GM04503 (cell line): ENCODE results near the gene ASIC2.

Experiments
- DNase-seq: peaks from one replicate; pipeline ENCODE4 v3.0.0-alpha.2; 2012; ENCODE audit warnings: low read depth

The ASIC2 gene

GRCh38 chr17:33204156-33204555, 88.9 kb downstream of the ASIC2 start:
- DNase-seq: no peak

DNA sequence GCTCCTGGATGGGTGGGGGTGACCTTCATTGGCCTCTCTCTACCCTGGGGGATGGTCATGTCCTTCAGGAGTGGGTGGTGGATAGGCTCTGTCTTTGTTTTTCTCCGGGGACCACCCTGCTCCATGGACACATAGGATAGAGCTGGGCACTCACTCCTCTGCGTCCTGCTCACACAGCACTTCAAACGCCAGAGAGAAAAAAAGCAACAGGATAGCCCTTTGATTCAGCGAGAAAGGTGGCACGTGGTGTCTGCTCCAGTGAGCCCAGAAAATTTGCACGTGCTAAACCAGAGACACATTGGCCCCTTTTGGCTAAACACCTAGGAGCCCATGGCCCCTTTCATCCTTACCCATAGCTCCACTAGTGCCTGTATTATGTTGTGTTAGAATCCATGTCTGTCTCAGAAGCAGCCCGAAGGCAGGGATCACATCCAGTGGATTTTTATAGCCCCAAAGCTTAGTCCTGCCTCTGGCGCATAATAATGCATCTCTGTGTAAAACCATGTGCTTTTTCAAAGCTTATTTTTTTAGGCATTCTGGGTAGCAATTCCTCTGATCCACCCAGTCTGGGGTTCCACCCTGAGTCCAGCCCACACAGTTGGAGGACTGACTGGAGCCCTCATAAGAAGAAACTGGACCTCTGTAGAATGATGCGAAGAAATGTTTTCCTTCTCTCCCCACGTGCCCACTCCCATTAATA, 90.1 kb downstream of the ASIC2 start:
- DNase-seq: no peak

DNA sequence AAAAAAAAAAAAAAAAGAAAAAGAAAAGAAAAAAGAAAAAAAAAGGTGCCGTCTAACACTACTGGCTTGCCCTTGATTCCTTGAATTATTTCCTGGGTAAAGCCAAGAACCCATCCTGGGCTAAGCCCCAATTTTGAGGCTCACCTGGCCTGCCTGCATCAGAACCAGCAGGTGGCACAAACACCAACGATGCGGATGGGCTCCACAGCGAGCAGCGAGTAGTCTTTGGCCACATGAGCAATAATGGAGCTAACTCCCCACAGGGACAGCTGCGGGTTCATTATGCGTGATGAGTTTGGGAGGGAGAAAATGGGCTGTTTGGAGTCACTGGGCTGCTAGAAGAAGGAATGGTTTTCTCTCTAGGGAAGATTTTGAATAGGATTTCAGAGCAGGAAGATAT, 91.1 kb downstream of the ASIC2 start:
- DNase-seq: no peak

DNA sequence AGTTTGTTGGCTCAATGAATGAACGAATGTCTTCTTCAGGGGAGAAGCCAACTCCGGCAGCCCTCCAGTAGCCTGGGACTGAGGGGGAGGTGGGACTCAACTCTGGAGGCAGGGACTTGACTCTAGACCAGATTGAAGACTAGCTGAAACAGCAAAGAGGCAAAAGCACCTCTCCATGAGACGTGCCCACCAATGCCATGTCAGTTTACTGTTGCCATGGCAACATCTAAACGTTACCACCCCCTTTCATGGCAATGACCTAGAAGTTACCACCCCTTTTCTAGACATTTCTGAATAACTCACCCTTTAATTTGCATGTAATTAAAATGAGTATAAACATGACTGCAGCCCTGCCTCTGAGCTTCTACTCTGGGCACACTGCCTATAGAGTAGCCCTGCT, 91.8 kb downstream of the ASIC2 start:
- no peak for DNase-seq

DNA sequence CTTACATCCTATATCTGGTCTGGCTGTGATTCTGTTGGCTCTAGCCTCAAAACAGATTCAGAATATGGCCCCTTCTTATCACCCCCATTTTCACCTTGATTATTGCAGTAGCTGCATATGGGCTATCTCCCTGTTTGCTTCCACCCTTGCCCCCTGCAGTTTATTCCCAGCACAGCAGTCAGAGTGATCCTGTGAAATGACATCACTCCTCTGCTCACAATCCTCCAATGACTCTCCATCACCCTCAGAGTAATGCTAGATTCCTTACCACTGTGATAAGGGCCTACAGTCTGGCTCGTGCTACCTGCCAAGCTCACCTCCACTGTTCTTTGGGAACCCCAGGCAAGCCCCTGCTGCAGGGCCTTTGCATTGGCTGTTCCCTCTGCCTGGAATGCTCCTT, 92.5 kb downstream of the ASIC2 start:
- no peak for DNase-seq

- no peak for DNase-seq
Observed at GRCh38 chr17:33199571-33200510, 93.3 kb downstream of the ASIC2 start.

DNA sequence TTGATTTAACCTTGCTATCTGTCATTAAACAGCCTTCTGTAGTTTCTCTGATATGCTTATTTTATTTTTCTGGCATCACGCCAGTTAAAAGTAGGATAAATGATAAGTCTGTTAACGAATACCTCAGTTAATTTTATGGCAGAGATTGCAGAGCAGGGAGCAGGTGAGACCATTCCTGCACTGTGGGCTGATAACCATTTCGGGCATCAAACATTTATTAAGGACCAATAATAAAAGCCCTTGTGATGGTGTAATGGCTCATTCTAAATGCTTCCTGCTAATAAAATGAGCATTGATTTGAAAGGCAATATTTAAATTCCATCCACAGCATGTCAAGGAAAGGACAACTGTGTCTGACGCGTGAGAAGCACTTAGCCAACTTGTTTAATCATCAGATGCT, 94.1 kb downstream of the ASIC2 start:
- no peak for DNase-seq

DNA sequence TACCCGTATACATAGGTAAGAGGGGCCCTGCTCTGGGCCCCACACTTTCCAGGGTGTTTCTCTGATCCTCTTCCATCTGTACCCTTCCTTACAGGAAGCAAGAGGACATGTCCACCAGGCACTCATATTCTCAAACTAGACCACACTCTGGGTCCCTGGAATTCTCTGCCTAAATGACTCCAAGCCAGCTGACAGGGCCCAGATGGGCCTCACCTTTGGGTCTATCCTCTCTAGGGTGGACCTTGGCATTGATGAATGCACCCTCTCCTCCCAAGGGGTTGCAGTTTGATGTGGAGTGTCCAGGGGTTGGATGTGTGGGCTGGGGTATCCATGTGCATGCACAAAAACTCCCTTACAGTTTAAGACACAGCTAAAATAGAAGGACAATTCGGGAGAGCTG, 95.8 kb downstream of the ASIC2 start:
- DNase-seq: no peak

GRCh38 chr17:33196883-33197282, 96.2 kb downstream of the ASIC2 start:
- DNase-seq: no peak

- DNase-seq: no peak
Observed at GRCh38 chr17:33192951-33193911, 99.9 kb downstream of the ASIC2 start.

DNA sequence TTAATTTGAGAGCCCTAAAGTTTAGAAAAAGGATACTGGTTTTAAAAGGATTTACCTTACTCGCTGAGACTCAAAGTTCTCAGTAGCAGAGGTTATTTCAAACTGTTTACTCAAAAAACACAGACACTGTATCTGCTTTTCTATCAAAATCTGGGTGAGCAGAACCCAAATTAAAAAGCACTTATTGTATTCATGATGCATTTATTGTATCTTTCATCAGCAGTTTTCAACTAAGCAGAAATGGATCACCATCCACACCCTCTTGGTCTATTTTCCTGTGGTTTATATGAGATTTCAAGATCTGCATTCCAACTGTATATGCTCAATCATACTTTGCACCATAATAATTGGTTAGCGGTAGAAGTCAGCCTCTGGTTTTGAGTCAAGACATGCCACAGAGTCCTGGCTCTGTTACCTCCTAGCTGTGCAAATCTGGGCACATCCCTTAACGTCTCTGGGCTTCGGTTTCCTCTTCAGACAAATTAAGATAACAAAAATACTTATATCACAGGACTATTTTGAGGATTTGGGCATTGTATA, 109.5 kb downstream of the ASIC2 start:
- DNase-seq: no peak

- no peak for DNase-seq
Observed at GRCh38 chr17:33179151-33179550, 113.9 kb downstream of the ASIC2 start.

GRCh38 chr17:33178681-33179080, 114.4 kb downstream of the ASIC2 start:
- no peak for DNase-seq

DNA sequence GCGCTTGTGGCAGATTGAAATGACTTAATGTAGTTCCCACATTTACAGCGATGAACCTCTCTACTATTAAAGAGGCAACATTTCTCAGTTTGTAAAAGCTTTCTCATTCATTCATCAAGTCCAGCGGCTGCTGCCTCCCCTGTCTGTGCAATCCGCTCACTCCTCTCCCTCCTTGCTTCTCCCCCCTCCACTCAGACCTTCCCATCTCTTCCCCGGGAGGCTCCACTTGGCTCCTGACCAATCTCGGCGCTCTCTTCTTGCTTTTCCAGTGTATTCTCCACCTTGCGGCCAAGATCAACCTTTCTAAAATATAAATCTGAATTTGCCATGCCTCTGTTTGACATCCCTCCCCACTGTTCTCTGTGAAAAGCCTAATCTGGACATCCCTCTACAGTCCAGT, 117.5 kb downstream of the ASIC2 start:
- no peak for DNase-seq

- no peak for DNase-seq
Observed at GRCh38 chr17:33171931-33172330, 121.2 kb downstream of the ASIC2 start.

- DNase-seq: peak; percentile 23
Observed at GRCh38 chr17:33169580-33170285, 123.4 kb downstream of the ASIC2 start.

DNA sequence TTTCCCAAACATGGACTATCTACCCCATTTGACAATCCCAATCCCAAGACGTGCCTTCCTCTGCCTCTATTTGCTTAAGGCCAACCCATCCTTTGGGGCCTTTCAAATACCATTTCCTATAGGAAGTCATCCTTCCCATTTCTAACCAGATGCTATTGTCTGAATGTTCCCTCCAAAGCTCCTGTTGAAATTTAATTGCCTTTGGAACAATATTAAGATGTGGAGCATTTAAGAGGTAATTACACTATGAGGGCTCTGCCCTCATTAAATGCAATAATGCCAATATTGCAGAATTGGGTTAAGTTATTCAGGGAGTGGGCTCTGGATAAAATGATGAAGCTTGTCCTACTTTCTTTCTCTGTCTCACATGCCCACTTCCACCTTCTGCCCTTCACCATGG, 125.4 kb downstream of the ASIC2 start:
- no peak for DNase-seq

- no peak for DNase-seq
Observed at GRCh38 chr17:33166472-33166871, 126.6 kb downstream of the ASIC2 start.

DNA sequence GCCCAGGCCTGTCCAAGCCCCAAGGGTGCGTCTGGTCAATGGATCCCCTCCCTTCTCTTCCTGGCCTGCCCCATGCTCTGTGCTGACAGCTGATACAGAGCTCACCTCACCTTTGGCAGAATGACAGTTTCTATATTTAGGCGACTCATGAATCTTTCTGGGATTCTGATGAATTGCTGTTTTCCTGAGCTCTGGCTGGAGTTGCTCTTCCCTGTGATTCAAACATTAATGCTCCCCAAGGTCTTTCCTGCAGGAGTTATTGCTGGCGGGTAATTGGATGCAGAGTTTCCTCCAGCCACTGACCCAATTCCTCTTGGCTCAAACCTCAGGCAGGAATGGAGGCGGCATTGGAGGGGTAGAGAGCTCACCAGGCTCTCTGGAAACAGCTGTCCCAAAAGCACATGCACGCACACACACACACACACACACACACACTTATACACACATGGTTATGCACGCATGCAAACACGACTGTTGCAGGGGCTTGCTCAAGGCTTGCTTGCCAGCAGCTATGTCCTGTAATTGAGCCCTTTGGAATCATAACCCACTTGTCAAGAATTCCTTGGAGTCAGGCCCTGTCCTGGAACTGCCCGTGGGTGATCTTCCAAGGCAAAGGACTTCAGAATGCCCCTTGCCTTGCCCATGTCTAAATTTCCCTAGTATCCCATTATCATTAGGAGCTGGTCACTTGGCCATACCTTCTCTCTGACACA, 128.8 kb downstream of the ASIC2 start:
- peak; percentile 11 for DNase-seq

DNA sequence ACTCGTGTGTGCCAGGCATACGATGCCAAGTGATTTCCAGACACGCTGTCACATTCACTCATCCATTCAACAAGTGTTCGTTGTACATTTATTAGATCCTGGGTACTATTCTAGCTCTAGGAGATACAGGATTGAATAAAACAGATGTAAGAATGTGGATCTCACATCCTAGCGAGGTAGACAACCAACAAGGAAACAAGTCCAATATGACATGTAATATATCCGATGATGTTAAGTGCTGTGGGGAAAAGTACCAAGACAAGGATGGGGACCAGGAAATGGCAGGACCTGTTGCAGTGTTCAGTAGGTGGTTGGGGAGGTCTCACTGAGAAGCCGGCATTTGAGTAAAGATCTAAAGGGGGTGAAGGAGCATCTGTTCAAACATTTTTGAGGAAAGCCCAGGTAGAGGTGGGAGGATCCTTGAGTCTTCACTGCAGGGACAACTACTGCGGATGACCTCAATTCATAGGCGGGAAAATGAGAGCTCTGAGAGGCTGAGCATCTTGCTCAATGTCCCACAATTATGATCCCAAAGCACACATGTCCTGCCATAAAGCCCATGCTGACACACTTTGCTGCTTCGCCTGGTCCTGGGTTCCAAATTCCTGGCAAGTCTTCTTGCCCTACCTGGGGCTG, 129.4 kb downstream of the ASIC2 start:
- DNase-seq: no peak
